ENCODE results near the gene GNL3.
A peak's percentile ranks its signal among the peaks of the same experiment; 100 is the strongest.

Gene GNL3

GRCh38 chr3:52739730-52740129, 53.9 kb downstream of the GNL3 start:
- no peak for TF ChIP-seq ZFX (IDR thresholded peaks at IDR 0.05)
- TF ChIP-seq CTCF (conservative IDR thresholded peaks at IDR 0.05), result no peak
- no peak overlapping the region for H3K27ac ChIP-seq

- no peak overlapping the region for H3K27ac ChIP-seq
- TF ChIP-seq ZFX (IDR thresholded peaks at IDR 0.05) (no peak), CTCF (conservative IDR thresholded peaks at IDR 0.05) (peak; percentile 73)
Measured at GRCh38 chr3:52742418-52743041, 56.7 kb downstream of the GNL3 start.

- TF ChIP-seq CTCF (conservative IDR thresholded peaks at IDR 0.05) (no peak), ZFX (IDR thresholded peaks at IDR 0.05) (no peak)
- no peak overlapping the region for H3K27ac ChIP-seq
Measured at GRCh38 chr3:52743152-52743551, 57.3 kb downstream of the GNL3 start.

DNA sequence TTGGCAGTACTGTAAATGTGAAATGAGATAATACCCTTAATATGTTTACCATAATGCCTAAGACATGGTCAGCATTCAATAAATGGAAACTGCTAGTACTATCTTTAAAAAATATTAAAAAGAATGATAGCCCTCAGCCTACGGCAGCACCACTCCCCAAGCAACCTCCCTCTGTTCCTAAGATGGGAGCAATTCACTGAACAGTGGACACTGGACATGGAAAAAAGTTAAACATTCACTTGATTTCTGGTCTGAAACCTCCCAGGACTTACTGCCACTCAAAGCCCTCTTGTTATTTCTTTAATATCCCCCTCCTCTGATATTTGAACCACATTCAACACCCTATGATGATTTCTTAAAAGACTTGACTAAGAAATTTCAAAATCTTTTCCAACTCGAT, 57.9 kb downstream of the GNL3 start:
- no peak overlapping the region for H3K27ac ChIP-seq
- TF ChIP-seq ZFX (IDR thresholded peaks at IDR 0.05), result no peak
- TF ChIP-seq CTCF (conservative IDR thresholded peaks at IDR 0.05), result no peak
